ENCODE results near the gene HTD2. TPM values are rescaled to one million over a fixed set of nuclear protein-coding genes. Genes with fewer than 3 reads are reported as not detected.

HTD2 gene
- polyA plus RNA-seq, 1 experiment, result 5.2 TPM

- H3K27me3 ChIP-seq (ENCODE audit: control insufficient read depth, insufficient read depth, low read length), result no peaks in the 10 kb centered on the region
- ChIA-PET CTCF (interaction anchor here (0.7 kb wide), 1 partner anchor 10 kb away, joined by 3 read pairs; no protein-coding TSS in a partner anchor), POLR2A (no interaction called here)
- peaks cover 1% of the 10 kb centered on the region; the same call in 1 of the 2 replicates for H3K36me3 ChIP-seq (ENCODE audit: control insufficient read depth, insufficient read depth, low read length)
- H3K4me3 ChIP-seq (ENCODE audit: low read depth, low read length), result no peak overlapping the region
- TF ChIP-seq, protein P1, sequence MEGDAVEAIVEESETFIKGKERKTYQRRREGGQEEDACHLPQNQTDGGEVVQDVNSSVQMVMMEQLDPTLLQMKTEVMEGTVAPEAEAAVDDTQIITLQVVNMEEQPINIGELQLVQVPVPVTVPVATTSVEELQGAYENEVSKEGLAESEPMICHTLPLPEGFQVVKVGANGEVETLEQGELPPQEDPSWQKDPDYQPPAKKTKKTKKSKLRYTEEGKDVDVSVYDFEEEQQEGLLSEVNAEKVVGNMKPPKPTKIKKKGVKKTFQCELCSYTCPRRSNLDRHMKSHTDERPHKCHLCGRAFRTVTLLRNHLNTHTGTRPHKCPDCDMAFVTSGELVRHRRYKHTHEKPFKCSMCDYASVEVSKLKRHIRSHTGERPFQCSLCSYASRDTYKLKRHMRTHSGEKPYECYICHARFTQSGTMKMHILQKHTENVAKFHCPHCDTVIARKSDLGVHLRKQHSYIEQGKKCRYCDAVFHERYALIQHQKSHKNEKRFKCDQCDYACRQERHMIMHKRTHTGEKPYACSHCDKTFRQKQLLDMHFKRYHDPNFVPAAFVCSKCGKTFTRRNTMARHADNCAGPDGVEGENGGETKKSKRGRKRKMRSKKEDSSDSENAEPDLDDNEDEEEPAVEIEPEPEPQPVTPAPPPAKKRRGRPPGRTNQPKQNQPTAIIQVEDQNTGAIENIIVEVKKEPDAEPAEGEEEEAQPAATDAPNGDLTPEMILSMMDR (IDR thresholded peaks at IDR 0.05; ENCODE audit: insufficient read depth, low read depth, low read length), result no peak
- no peak for DNase-seq (ENCODE audit: low read depth)
Observed at GRCh38 chr3:58347984-58348383, 41.7 kb downstream of the HTD2 start.

GRCh38 chr3:58349792-58350626 is 43.7 kb downstream of the HTD2 start:
- Histone ChIP-seq H3K27me3 (ENCODE audit: control insufficient read depth, insufficient read depth, low read length) (no peaks in the 10 kb centered on the region), H3K4me3 (ENCODE audit: low read depth, low read length) (no peak overlapping the region), H3K36me3 (ENCODE audit: control insufficient read depth, insufficient read depth, low read length) (peaks cover 1% of the 10 kb centered on the region; the same call in 1 of the 2 replicates)
- ChIA-PET POLR2A (no interaction called here), CTCF (interaction anchor here (1.1 to 1.3 kb wide), 5 partner anchors 11 to 65 kb away, joined by 3 to 4 read pairs (median 3); partner anchors contain the start of genes HTD2 and RPP14)
- no peak for DNase-seq (ENCODE audit: low read depth)
- TF ChIP-seq, protein P1 (IDR thresholded peaks at IDR 0.05; ENCODE audit: insufficient read depth, low read depth, low read length), result no peak

DNA sequence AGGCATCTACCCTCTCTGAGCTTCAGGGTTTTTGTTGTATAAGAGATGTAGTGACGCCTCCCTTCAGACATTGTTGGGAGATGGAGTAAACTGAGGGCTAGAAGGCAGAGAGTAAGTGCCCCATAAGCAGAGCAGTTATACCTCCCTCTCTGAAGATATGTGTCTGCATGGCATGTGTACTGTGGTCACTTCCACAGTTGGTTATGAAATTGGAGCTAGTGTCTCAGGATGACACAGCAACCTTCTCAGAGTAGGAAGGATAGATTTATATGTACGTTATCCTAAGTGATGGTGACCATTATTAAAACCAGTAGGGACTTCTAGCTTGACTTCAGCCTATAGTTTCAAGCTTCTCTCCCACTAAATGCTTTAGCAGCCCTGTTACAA is 44.3 kb downstream of the HTD2 start:
- CTCF ChIA-PET, result interaction anchor here (1.1 to 1.3 kb wide), 4 partner anchors 10 to 65 kb away, joined by 3 to 4 read pairs (median 3); partner anchors contain the start of genes HTD2 and RPP14
- Histone ChIP-seq H3K4me3 (ENCODE audit: low read depth, low read length) (no peak overlapping the region), H3K27me3 (ENCODE audit: control insufficient read depth, insufficient read depth, low read length) (no peaks in the 10 kb centered on the region), H3K36me3 (ENCODE audit: control insufficient read depth, insufficient read depth, low read length) (peaks cover 1% of the 10 kb centered on the region; the same call in 1 of the 2 replicates)
- TF ChIP-seq, protein P1 (IDR thresholded peaks at IDR 0.05; ENCODE audit: insufficient read depth, low read depth, low read length), result no peak
- DNase-seq (ENCODE audit: low read depth), result no peak
- POLR2A ChIA-PET, result no interaction called here

DNA sequence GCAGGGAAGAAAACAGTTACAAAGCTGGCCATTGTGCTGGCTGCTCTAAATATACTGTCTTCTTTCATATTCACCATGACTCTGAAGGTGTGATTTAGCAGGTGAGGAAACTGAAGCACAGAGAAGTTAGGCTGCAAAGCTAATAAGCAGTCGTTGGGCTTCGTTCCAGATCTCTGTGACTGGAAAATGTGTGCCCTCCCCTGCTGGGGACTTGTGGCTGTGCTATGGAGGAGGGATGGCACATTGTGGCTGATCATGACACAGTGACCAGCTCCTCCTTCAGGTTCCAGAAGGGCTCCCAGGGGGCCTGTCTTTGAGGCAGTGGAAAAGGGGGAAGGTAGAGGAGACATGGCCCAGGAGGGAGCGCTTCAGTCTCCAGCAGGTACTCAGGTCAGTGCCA is 45.6 kb downstream of the HTD2 start:
- no peak overlapping the region for H3K4me3 ChIP-seq (ENCODE audit: low read depth, low read length)
- no peaks in the 10 kb centered on the region for H3K27me3 ChIP-seq (ENCODE audit: control insufficient read depth, insufficient read depth, low read length)
- TF ChIP-seq, protein P1 (IDR thresholded peaks at IDR 0.05; ENCODE audit: insufficient read depth, low read depth, low read length), result no peak
- DNase-seq (ENCODE audit: low read depth), result no peak
- peaks cover 1% of the 10 kb centered on the region; the same call in 1 of the 2 replicates for H3K36me3 ChIP-seq (ENCODE audit: control insufficient read depth, insufficient read depth, low read length)
- CTCF ChIA-PET, result no interaction called here
- POLR2A ChIA-PET, result interaction anchor here (0.6 kb wide), 1 partner anchor 275 kb away, joined by 4 read pairs; no protein-coding TSS in a partner anchor

GRCh38 chr3:58352626-58353025 is 46.3 kb downstream of the HTD2 start:
- peaks cover 1% of the 10 kb centered on the region; the same call in 1 of the 2 replicates for H3K36me3 ChIP-seq (ENCODE audit: control insufficient read depth, insufficient read depth, low read length)
- no peak overlapping the region for H3K4me3 ChIP-seq (ENCODE audit: low read depth, low read length)
- no peak for DNase-seq (ENCODE audit: low read depth)
- ChIA-PET POLR2A (no interaction called here), CTCF (interaction anchor here (0.6 kb wide), 1 partner anchor 20 kb away, joined by 3 read pairs; no protein-coding TSS in a partner anchor)
- TF ChIP-seq, protein P1 (IDR thresholded peaks at IDR 0.05; ENCODE audit: insufficient read depth, low read depth, low read length), result no peak
- no peaks in the 10 kb centered on the region for H3K27me3 ChIP-seq (ENCODE audit: control insufficient read depth, insufficient read depth, low read length)
